Stimulated activated CD8-positive, alpha-beta memory T cell treated with anti-CD3 and anti-CD28 coated beads, Interleukin-2, amount 100 ng/mL, for 1 hour (primary cell): ENCODE data around the gene USP33.
"Not testable (repeated sequence)": the region's sequence is repeated elsewhere in the genome, so short reads cannot be mapped to it uniquely, and the experiment has no call there.

Experiments
- DNase-seq, 2 donors: peaks; one replicate each; pipeline ENCODE4 v3.0.0-alpha.2; 2020; ENCODE audit warnings: low read depth in 2 of 2

The USP33 gene

DNA sequence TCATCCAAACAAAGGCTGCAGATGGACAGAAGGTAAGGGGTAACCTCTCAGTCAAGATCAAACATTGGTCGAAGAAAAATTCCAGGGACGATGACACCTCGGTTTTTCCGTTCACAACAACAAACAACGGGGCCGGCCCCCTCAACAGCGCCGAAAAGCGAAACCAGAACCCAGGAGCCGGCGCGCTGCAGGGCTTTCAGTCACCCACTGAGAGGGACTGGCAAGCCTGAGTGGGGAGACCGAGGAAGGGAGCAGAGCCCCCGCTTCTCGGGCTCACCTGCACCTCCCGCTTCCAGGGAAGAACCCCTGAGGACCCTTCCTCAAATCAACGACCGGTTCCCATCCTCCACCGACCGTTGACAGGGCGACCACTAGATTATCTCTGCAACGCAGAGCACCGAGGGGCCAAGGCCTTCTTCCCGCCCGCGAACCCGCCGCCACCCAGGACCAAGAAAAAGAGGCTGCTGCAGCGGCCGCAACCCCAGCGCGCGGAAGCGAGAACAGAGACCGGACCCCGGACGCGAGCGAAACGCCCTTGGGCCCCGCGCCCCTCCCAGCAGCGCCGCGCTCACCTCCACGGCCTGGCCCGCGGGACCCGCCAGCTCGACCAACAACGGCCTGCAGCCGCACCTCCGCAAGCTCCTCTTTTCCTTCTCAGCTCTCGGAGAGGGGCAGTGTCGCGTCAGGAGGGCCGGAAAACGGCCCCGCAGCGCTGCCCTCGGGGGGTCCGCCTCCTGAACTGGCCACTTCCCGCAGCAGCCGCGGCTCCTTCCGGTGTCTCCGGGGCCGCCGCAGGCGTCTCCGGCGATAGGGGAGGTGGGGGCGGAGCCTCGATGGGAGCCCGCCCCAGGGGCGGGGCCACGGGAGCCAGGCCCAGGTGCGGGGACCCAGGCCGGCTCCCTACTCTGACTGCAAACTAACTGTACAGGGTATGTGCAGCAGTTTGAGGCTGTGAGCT is at the start of gene USP33:
TSS of gene USP33 (minus strand) at position 782 of the 958 bp plus-strand sequence. CDS start 18,155 bp downstream, outside the sequence.
- DNase-seq: peak; percentile 80 to 86

DNA sequence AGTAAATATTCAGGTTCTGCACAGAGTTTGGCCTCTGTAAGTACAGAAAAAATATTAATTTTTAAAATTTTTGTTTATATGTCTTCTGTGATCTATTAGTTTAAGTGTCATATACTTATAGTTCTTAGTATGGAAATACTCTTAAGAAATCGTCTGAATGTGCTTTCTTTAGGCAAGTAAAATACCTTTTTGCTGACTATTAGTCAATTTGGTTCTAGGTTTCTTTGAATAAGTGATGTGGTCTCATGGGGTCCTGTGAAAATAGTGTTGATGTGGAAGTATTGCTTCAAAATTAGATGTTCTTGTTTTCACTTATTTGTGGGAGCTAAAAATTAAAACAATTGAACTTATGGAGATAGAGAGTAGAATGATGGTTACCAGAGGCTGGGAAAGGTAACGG is 43.7 kb upstream of the USP33 start:
- no peak for DNase-seq

DNA sequence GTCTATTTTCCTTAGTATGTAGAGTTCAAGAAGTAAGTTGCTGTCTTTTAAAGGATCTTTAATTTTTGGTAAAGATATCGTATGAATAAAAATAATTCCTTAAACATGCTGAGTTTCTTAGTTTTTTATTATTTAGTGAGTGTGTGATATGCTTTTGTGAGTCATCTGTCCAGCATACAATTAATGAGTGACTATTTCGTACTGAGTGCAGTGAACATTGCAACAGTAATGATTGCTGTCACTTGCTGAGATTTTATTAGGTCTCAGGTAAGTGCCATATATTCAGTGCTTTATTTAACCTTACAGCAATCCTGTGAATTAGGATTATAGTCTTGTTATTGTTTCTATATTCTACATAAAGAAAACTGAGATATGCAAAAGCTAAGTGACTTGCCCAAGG is 42.4 kb upstream of the USP33 start:
- DNase-seq: no peak

- no peak for DNase-seq
These were observed 38.3 kb upstream of the USP33 start for GRCh38 chr1:77797991-77798390.

DNA sequence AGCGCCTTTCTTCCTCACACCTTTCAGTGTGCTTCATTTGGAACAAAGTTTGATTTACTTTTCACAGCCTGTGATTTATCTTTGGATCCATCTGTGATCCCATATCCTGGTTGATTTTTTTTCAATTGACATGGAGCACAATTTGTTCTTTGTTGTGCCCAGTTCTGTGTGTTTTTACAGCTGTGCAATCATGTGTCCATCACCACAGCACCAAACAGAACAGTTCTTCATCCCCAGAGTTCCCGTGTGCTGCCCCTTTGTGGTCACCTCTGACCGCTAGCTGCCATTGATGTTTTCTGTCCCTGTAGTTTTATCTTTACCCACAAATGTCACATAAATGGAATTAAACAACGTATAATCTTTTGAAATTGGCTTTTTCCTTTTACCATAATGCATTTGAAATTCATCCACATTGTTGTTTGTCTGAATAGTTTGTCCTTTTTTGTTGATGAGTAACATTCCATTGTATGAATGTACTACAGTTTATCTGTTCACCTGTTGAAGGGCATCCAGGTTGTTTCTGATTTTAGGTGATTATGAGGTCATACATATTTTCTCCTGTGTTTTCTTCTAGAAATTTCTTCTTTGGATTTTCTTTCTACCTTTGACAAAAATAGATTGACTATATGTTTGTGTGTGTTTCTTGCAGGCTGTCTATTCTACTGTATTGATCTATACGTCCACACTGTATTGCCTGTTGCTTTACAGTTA is 37.2 kb upstream of the USP33 start:
- no peak for DNase-seq

- DNase-seq: no peak
These were observed 34.9 kb upstream of the USP33 start for GRCh38 chr1:77794550-77794949.

- not testable (repeated sequence) for DNase-seq
These were observed 26.6 kb upstream of the USP33 start for GRCh38 chr1:77786093-77786741.

- DNase-seq: no peak
These were observed 23.5 kb upstream of the USP33 start for GRCh38 chr1:77783141-77783540.

GRCh38 chr1:77781683-77782082 is 22.0 kb upstream of the USP33 start:
- DNase-seq: no peak

GRCh38 chr1:77779529-77780281 is 20.1 kb upstream of the USP33 start, which contains the start of gene MIGA1:
Gene MIGA1 (plus strand): TSS chr1:77779649. CDS start chr1:77783253, 3,604 bp downstream.
- peak; percentile 63 to 73 for DNase-seq

DNA sequence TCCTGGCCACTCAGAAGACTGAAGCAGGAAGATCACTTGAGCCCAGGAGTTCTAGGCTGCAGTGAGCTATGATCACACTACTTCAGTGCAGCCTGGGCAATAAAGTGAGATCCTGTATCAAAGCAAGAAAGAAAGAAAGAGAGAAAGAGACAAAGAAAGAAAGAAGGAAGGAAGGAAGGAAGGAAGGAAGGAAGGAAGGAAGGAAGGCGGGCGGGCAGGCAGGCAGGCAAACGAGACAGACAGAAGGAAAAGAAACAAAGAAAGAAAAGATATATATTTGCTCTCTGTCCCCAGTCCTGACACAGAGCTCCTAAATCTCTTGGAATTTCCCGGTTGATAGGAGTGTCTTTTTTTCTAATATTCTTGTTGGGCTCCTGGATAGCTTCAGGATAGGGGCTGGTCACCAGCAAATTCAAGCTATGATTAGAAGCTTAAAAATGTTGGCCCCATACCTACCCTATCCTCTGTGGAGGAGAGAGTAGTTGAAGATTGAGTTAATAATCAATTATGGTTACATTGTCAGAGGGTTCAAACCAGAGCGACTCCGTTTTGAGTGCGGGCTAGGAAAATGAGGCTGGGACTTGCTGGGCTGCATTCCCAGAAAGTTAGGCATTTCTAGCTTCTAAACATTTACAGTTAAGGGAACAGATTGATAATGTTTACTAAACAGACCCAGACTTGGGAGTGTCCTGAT is 16.5 kb upstream of the USP33 start:
- DNase-seq: no peak

- DNase-seq: no peak
These were observed 8.4 kb upstream of the USP33 start for GRCh38 chr1:77768006-77768405.

DNA sequence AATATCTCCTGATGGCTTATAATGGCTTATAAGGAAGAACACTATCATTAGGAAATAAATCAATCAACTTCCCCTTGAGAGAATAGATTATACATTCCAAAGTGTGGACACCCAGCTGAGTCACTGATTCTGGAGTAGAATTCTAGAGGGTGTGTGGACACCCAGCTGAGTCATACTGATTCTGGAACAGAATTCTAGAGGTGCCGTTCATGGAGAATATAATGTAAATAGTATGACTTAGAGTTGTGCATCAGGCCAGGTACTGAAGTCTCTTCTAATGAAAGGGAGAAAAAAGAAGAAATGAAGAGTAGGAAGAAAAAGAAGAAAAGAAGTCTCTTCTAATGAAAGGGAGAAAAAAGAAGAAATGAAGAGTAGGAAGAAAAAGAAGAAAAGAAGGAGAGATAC is 2.4 kb upstream of the USP33 start:
- DNase-seq: no peak

GRCh38 chr1:77757603-77758002 is 2.0 kb downstream of the USP33 start:
- no peak for DNase-seq

- DNase-seq: no peak
These were observed 2.5 kb downstream of the USP33 start for GRCh38 chr1:77757066-77757584.

- no peak for DNase-seq
These were observed 3.4 kb downstream of the USP33 start for GRCh38 chr1:77756052-77756754.

- not testable (repeated sequence) for DNase-seq
These were observed 10.2 kb downstream of the USP33 start for GRCh38 chr1:77749489-77749888.

- DNase-seq: no peak
These were observed 15.1 kb downstream of the USP33 start for GRCh38 chr1:77744576-77744975.

- DNase-seq: no peak
These were observed 17.6 kb downstream of the USP33 start for GRCh38 chr1:77742011-77742555.

DNA sequence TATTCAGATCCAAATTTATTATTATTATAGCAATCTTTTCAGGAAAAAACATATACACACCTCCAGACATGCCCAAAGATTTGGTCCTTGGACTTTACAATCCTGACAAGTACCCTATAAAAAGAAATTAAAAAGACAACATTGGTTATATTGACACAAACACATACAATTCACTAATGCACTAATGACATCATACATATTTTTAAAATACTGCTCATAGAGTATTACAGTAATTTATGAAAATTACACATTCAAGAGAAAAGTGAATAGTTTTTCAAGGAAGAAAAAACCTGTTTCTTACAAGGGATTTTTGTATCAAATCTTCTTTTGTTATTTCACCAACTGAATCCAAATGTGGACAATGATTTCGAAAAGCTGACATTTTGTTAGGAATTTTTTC is 18.3 kb downstream of the USP33 start:
- DNase-seq: no peak
